GM23338 (cell line): ENCODE results near the gene FAM78B. TPM values are rescaled to one million over a fixed set of nuclear protein-coding genes. Genes with fewer than 3 reads are reported as not detected.

ENCODE experiments used
- ATAC-seq: fragments of 200-7000 bp; cut with Tn5 transposase; 3 replicates; pipeline ENCODE4 v1.9.1; 2020
- DNase-seq: peaks from one replicate; pipeline ENCODE4 v3.0.0-alpha.2; 2015; ENCODE audit warnings: low spot score
- H2AFZ ChIP-seq: fragments of 200-600 bp; sonication (generic); 2 replicates; pipeline ENCODE4 v1.8.0; 2016; ENCODE audit warnings: antibody characterized with exemption, mild to moderate bottlenecking, moderate library complexity
- H3F3A ChIP-seq: fragments of 200-600 bp; sonication (generic); replicated peaks from 2 replicates; pipeline ENCODE4 v1.8.0; 2017; ENCODE audit warnings: antibody characterized with exemption, mixed run types, low read depth
- H3K27ac ChIP-seq: fragments of 200-600 bp; sonication (generic); 2 replicates; pipeline ENCODE4 v1.6.1; 2016; ENCODE audit warnings: low read depth
- H3K27me3 ChIP-seq: fragments of 200-600 bp; sonication (generic); 2 replicates; pipeline ENCODE4 v1.8.0; 2016; ENCODE audit warnings: mild to moderate bottlenecking, mixed run types, moderate library complexity; ENCODE audit not compliant: insufficient read depth
- H3K36me3 ChIP-seq: fragments of 200-600 bp; sonication (generic); 2 replicates; pipeline ENCODE4 v1.8.0; 2016; ENCODE audit warnings: mild to moderate bottlenecking; ENCODE audit not compliant: insufficient read depth
- H3K4me1 ChIP-seq: fragments of 200-600 bp; sonication (generic); 2 replicates; pipeline ENCODE4 v1.8.0; 2016; ENCODE audit warnings: mild to moderate bottlenecking, moderate library complexity; ENCODE audit not compliant: insufficient read depth
- H3K4me2 ChIP-seq: fragments of 200-600 bp; sonication (generic); 2 replicates; pipeline ENCODE4 v1.7.1; 2017; ENCODE audit warnings: mixed run types
- H3K4me3 ChIP-seq: fragments of 200-600 bp; sonication (generic); 2 replicates; pipeline ENCODE4 v1.6.1; 2016; ENCODE audit warnings: mixed run types
- H3K79me2 ChIP-seq: fragments of 200-600 bp; sonication (generic); replicated peaks from 2 replicates; pipeline ENCODE4 v1.8.0; 2017; ENCODE audit warnings: mild to moderate bottlenecking; ENCODE audit not compliant: insufficient read depth
- H3K9me2 ChIP-seq: fragments of 200-600 bp; sonication (generic); 2 replicates; pipeline ENCODE4 v1.8.0; 2017; ENCODE audit not compliant: insufficient read depth
- H4K20me1 ChIP-seq: fragments of 200-600 bp; sonication (generic); replicated peaks from 2 replicates; pipeline ENCODE4 v1.8.0; 2017; ENCODE audit warnings: mild to moderate bottlenecking; ENCODE audit not compliant: insufficient read depth
- H3K27ac Mint-ChIP-seq: 2 replicates; pipeline ENCODE4 v1.8.0; 2020; ENCODE audit warnings: inconsistent platforms, mild to moderate bottlenecking, moderate library complexity, mixed read lengths
- H3K27me3 Mint-ChIP-seq: 3 replicates; pipeline ENCODE4 v1.8.0; 2022; ENCODE audit warnings: low read depth, mild to moderate bottlenecking, moderate library complexity, mixed read lengths, inconsistent platforms; ENCODE audit not compliant: insufficient read depth, poor library complexity
- H3K36me3 Mint-ChIP-seq: 3 replicates; pipeline ENCODE4 v1.8.0; 2021; ENCODE audit warnings: low read depth, mild to moderate bottlenecking, inconsistent platforms, moderate library complexity, mixed read lengths
- H3K4me1 Mint-ChIP-seq: 3 replicates; pipeline ENCODE4 v1.8.0; 2020; ENCODE audit warnings: mild to moderate bottlenecking, inconsistent platforms, mixed read lengths
- H3K4me3 Mint-ChIP-seq: 3 replicates; pipeline ENCODE4 v1.8.0; 2021; ENCODE audit warnings: moderate library complexity, mild to moderate bottlenecking, inconsistent platforms, mixed read lengths
- H3K9me3 Mint-ChIP-seq: 3 replicates; pipeline ENCODE4 v1.8.0; 2020; ENCODE audit warnings: moderate library complexity, mild to moderate bottlenecking, inconsistent platforms, mixed read lengths
- ETS1 ChIP-seq: IDR thresholded peaks from 2 replicates; pipeline ENCODE4 v1.6.1; 2016; ENCODE audit warnings: antibody characterized with exemption
- JUNB ChIP-seq: IDR thresholded peaks from one replicate; pipeline ENCODE4 v1.6.1; 2016; ENCODE audit warnings: antibody characterized with exemption; ENCODE audit not compliant: unreplicated experiment
- NANOG ChIP-seq: IDR thresholded peaks from 2 replicates; pipeline ENCODE4 v1.6.1; 2016; ENCODE audit warnings: antibody characterized with exemption, borderline replicate concordance
- POLR2AphosphoS5 ChIP-seq: IDR thresholded peaks from 2 replicates; pipeline ENCODE4 v1.6.1; 2016; ENCODE audit warnings: antibody characterized with exemption, low read depth
- STAT1 ChIP-seq: IDR thresholded peaks from one replicate; pipeline ENCODE4 v1.6.1; 2016; ENCODE audit warnings: antibody characterized with exemption; ENCODE audit not compliant: unreplicated experiment
- ZNF114 ChIP-seq: fragments of 250-450 bp; sonication (Bioruptor Pico); IDR thresholded peaks from 2 replicates; pipeline ENCODE4 v1.5.0; 2020; ENCODE audit warnings: mild to moderate bottlenecking, moderate library complexity
- ZNF331 ChIP-seq: fragments of 250-450 bp; sonication (Bioruptor Pico); IDR thresholded peaks from 2 replicates; pipeline ENCODE4 v1.5.0; 2020; ENCODE audit warnings: low read depth, mild to moderate bottlenecking, moderate library complexity
- ZNF462 ChIP-seq: fragments of 250-450 bp; sonication (Bioruptor Pico); IDR thresholded peaks from 2 replicates; pipeline ENCODE4 v1.5.0; 2020; ENCODE audit warnings: mild to moderate bottlenecking, moderate library complexity
- polyA plus RNA-seq: library from polyadenylated mRNA; unstranded; fragments of >200 nt; fragmentation: Nextera tagmentation; extraction: Ambion mirVana; gene quantifications from 2 replicates; pipeline ENCODE4 v1.2.1, GENCODE V29; 2016
- total RNA-seq: library from RNA; depleted of rRNA; stranded (reverse); fragments of >200 nt; shearing (Covaris generic); gene quantifications from 2 replicates; pipeline ENCODE4 v1.2.3, GENCODE V29; 2014

FAM78B gene
- total and polyA plus RNA-seq, 2 experiments from 2014 or later, result 1.6 to 4.6 TPM

GRCh38 chr1:166129006-166129405 is 37.8 kb downstream of the FAM78B start (continued):
- TF ChIP-seq ZNF462 (no peak), STAT1 (no peak)

- DNase-seq (no peak), ATAC-seq (peak; percentile 49)
- Histone ChIP-seq H4K20me1 (no peaks in the 10 kb centered on the region), H3K27me3 (no peaks in the 10 kb centered on the region), H3K9me2 (no peaks in the 10 kb centered on the region), H3K79me2 (no peaks in the 10 kb centered on the region), H3K27ac (no peak overlapping the region), H3K36me3 (no peaks in the 10 kb centered on the region), H2AFZ (no peak overlapping the region), H3F3A (no peaks in the 10 kb centered on the region), H3K4me3 (no peak overlapping the region), H3K4me1 (no peaks in the 10 kb centered on the region), H3K4me2 (no peak overlapping the region)
- H3K9me3 Mint-ChIP-seq, result no peaks in the 10 kb centered on the region; the same call in 2 of the 3 replicates
- no peak overlapping the region for H3K4me3 Mint-ChIP-seq
- no peaks in the 10 kb centered on the region for H3K27me3 Mint-ChIP-seq
- H3K36me3 Mint-ChIP-seq, result no peaks in the 10 kb centered on the region
- no peak overlapping the region for H3K27ac Mint-ChIP-seq
- H3K4me1 Mint-ChIP-seq, result peaks cover 8% of the 10 kb centered on the region
- no peak for TF ChIP-seq POLR2AphosphoS5
- no peak for TF ChIP-seq ETS1
- TF ChIP-seq NANOG, result no peak
- no peak for TF ChIP-seq JUNB
- TF ChIP-seq ZNF462, result no peak
- TF ChIP-seq ZNF331 (CRISPR knock-in tag), result no peak
- TF ChIP-seq ZNF114 (CRISPR knock-in tag), result no peak
Measured at GRCh38 chr1:166128195-166128594, 38.6 kb downstream of the FAM78B start.
